NCI-H146 (cell line): ENCODE results near the gene NBDY.
A peak's percentile ranks its signal among the peaks of the same experiment; 100 is the strongest.
"Not testable (repeated sequence)": the region's sequence is repeated elsewhere in the genome, so short reads cannot be mapped to it uniquely, and the experiment has no call there.

ENCODE experiments used
- DNase-seq: peaks from one replicate; lab custom pipeline; 2025; lab: John Stamatoyannopoulos, UW

The NBDY gene

DNA sequence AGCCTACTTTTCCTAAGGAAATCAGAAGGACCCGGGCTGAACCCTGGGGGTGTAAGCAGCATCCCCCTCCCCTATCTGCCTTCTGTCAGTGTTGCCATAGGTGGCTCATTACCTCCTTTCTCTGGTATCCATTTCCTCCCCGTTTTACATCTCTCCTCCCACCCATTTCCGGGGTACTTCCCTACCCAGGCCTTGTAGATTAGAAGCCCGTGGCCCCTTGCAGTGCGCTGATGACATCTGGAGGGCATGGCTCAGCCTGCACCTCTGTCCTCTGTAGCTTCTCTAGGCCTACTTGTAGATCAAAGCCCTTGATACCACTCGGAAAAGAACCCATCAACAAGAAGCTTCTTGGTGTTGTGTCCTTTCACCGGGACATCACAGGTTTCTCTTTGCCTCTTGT lies 71.8 kb downstream of the NBDY start:
- DNase-seq, result no peak

DNA sequence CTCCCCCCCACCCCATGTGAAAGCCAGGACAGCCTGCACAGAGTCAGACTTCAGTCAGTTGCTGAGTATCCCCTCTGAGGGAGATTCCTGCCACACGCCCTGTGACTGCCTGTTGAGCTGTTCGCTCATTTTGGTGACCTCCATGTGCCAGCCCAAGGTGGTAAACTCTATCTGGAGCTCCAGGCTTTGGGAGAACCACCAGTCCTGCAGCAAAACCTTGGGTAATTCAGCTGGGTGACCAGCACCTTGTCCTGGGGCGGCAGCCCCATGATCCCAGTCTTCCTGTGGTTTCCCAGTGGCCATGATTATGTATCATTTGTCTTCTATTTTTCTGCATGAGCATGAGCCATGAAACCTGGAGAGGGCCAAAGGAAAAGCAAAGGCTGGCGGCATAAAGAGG lies 73.4 kb downstream of the NBDY start:
- DNase-seq, result no peak

DNA sequence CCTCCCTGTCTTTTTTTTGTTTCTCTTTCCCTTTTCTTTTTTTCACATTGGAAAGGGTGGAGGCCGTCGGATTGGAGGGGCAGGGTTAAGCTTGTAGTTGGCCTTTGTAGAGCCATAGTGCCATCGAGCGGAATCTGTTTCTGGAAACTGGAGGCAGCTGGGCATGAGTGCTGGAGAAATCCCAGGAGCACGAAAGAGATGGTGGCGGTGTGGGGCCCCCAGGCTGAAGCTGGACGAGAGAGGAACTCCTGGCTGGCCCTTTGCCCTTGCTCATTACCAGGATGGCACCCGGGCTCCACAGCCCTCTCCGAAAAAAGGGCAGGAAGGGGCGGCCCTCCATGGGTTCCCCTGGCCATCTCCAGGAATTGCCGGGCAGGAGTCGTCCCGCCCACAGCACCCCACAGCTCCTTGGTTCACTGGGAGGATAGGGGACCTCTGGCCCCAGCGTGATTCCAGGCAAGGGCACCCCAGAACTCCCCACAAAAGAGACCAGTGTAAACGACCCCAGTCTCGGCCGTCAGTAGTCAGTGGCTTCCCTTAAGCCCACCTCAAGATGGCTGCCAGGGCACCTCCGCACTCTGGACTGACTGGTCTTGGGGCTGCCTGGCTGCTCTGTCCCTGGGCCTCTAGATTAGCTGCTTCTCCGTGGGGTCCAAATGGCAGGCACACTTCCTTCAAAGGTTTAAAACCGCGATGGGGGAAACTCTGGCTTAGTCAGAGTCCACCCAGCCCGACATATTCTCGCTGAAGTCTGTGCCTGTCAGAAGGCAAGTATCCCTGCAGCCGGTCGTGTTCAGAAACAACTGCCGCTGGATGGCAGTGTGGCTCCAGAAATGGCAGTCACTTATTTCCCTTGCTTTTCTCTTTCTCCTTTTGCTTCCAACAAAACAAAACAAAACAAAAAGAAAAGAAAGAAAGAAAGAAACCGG lies 74.1 kb downstream of the NBDY start:
- DNase-seq, result peak; percentile 84

DNA sequence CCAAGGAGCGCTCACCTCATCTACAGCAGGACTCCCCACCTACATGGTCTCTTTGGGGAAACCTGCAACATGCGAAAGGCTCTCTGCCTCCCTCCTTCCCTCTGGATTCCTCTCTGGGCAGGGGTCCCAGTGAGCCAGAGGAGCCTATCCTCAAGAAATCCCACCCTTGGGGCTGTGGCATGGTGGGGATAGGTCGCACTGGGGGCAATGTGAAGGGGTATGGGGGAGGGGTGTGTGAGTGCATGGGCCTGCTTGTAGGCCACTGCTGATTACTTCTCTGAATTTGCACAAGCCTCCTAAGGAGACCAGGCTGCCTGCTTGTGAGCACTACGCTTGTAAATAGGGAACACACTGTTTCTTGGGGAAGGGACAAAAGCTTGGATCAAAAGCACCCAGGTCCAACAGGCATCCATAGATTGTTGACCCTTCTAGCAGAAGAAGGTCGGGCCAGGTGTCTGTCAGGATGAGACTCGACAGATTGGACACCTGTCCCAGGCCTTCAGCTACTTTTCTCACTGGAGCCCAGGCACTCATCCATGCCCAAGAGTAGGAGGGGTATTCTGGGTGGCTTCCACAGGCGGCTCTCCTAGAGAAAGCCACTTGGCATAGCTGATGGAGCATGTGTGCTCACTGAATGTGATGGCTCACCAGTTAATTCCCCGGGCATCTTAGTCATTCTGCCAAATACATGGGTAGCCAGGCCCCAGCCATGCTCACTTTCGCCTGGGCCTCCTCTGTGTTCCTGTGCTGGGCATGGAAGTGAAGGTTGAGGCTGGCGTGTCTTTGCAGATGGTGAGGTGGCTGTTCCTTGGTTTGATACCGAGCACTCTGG lies 75.0 kb downstream of the NBDY start:
- no peak for DNase-seq

DNA sequence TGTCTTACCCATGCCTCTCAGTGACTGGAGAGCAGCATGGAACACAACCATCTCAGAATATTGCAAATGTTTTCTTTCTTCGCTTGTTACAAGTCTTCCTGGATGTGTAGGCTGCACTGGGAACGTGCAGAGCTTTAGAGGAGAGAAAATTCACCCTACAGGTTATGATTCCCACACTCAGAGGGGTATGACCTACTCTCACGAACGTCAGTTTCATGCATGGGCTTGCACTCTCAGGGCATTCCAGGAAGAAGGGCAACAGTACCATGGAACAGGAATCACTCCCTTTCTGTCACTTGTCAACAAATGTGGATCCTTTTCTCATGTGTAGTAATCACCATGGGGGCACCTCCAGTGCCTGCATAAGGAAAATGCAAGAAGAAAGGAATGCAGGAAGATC lies 75.8 kb downstream of the NBDY start:
- DNase-seq, result no peak

DNA sequence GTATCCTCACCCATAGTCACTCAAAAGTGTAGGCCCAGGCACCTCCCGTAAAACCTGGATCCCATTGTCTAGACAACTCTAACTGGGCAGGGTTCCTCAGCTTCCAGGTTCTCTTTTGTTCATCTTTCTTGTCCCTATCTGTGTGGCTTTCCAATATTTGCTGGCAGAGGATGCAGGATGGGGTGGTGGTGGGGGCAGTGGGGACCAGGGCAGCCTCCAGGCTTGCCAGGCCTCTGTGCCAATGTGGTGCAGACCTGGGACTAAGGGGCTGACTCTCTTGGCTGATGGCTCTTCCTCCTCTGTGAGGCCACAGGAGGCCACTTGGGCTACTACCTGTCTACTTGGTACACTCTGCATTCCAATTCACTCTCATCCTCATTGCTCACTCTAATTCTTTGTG lies 76.4 kb downstream of the NBDY start:
- no peak for DNase-seq

DNA sequence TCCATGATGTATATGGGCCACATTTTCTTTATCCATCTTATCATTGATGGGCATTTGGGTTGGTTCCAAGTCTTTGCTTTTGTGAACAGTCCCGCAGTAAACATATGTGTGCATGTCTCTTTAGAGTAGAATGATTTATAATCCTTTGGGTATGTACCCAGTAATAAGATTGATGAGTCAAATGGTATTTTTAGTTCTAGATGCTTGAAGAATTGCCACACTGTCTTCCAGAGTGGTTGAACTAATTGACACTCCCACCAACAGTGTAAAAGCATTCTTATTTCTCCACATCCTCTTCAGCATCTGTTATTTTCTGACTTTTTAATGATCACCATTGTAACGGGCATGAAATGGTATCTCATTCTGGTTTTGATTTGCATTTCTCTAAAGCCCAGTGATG lies 77.1 kb downstream of the NBDY start:
- DNase-seq, result not testable (repeated sequence)

DNA sequence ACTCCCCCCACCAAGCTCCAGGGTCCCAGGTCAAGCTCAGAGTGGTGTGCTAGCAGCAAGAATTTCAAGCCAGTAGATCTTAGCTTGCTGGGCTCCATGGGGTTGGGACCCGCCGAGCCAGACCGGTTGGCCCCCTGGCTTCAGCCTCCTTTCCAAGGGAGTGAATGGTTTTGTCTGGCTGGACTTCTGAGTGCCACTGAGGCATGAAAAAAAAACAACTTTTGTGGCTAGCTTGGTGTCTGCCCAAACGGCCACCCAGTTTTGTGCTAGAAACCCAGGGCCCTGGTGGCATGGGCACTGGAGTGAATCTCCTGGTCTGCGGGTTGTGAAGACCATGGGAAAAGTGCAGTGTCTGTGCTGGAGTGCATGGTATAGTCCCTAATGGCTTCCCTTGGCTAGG lies 82.6 kb downstream of the NBDY start:
- no peak for DNase-seq

DNA sequence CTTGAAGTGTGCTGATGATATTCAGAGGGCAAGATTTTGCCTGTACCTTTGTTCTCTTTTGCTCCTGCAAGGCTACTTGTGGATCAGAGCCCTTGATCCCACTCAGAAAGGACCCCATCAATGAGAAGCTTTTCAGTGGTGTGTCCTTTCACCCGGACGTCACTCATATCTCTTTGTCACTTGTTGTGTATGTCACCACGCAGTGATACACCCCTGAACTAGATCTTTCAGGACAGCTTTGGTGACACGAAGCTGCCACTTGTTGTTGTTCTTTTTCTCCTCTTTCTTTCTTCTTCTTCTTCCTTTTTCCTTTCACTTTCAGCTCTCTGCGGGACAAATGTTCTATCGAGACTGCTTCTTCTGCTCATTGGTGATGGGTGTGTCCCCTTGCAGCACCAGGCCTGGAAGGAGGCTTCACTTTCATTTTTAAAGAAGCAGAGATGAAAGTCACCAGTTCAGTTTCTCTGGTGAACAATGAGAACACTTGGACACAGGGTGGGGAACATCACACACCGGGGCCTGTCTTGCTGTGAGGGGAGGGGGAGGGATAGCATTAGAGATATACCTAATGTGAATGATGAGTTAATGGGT lies 83.6 kb downstream of the NBDY start:
- no peak for DNase-seq

DNA sequence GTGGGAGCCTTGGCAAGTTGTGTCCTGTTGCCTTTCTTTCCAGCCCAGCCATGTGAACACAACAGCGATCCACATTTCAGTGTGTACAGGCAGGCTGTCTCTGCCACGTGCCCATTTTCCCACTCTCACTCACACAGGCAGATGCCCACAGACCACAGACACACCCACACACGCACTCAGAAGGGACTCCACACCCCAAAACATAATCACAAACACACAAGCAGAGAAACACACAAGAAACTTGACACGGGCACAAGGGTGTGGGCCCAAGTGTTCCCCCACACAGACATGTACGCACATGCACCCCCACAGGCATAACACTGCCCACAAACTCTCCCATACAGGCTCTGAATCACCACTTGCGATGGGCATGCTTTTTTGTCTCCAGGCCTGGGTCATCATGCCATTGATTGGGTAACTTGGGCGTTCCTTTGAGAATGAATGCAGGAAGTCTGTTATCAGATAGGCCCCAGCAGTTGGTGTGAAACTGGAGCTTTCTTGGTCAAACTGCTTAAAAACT lies 84.3 kb downstream of the NBDY start:
- DNase-seq, result no peak

DNA sequence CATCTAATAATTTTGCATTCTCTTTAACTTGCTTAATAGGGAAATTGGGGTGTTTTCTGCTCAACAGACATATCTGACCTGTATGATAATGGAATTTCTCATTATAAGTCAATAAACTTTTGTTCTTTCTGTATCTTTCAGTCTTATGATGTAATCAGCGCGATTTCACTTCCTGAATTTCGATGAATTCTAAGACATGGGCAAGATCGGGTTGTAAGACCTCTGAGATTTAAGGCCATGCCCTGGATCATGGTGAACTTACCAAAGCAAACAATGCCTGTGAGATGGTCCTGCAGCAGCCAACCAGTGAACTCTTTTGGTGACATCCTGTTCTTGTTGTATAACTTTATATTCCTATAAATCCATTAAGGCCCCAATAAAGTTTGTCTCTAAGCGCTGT lies 88.1 kb downstream of the NBDY start:
- no peak for DNase-seq

DNA sequence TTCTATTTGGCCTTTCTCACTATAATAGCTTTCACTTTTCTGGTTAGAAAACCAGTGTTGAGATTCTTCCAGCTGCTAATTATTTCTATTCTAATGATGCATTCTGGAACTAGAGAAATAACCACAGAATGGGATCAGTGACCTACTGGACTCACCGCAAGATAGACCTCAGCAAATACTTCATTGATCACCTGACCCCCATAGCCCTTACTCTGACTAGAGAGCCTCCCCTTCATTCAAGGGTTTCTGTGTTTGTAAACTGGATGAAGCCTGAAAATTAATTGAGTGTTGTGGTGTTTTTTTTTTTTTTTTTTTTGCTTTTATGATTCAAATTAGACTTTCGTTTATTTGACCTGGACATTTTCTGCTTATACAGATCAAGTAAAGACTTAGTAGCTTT lies 97.0 kb downstream of the NBDY start:
- DNase-seq, result no peak

DNA sequence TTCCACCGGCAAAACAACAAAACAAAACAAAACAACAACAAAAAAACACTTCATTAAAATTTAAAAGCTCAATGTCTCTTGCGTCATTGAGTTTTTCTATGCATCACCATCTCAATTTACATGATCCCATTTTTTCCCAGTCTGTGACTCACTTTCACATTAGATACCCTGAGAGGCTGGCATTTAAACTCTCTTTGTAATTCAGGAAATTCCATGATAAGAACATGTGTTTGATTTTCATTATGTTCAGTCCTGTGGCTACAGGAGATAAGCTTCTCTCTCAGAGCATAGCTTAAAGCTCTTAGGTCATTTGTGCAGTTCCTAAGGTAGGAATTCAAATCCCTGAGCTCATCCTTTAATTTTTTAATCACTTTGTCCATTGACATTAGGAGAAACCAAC lies 104.6 kb downstream of the NBDY start:
- DNase-seq, result no peak

DNA sequence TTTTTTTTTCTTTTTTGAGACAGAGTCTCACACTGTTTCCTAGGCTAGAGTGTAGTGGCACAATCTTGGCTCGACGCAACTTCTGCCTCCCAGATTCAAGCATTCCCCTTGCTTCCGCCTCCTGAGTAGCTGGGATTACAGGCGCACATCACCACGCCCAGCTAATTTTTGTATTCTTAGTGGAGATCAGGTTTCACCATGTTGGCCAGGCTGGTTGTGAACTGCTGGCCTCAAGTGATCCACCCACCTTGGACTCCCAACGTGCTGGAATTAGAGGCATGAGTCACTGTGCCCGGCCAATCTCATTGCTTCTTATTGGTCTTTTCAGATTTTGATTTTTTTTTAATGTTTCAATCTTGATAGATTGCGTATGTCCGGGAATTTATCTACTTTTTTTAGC lies 124.4 kb downstream of the NBDY start:
- DNase-seq, result no peak

DNA sequence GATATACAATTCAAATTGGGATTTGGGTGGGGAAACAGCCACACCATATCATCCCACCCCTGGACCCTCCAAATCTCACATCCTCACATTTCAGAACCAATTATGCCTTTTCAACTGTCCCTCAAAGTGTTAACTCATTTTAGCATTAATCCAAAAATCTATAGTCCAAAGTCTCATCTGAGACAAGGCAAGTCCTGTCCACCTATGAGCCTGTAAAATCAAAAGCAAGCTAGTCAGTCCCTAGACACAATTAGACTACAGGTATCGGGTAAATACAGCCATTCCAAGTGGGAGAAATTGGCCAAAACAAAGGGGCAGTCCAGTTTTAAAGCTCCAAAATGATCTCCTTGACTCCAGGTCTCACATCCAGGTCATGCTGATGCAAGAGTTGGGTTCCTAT lies 128.0 kb downstream of the NBDY start:
- DNase-seq, result no peak

DNA sequence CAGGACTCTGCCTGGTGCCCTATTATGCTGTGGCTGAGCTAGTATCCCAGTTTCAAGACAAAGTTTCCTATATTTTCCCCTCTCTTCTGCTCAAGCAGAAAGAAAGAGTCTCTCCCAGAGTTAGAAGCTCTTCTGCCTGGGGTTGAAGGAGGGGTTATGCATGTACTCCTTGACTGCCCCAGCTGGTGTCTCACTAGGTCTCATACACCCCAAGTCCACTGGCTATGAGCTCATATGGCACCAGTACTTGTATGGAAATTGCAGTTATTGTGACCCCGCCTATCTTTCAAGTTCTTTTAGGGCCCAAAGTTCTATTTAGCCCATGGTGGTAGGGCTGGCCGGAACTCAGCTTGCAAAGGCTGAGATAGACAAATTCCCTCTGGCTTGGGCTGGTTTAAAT lies 131.8 kb downstream of the NBDY start:
- no peak for DNase-seq
